DOHH2 (cell line): ENCODE measurements around the gene ADAM8.

ENCODE experiments used
- H3F3A ChIP-seq: fragments of 200-600 bp; sonication (generic), shearing (Covaris generic); 2 replicates; pipeline ENCODE4 v1.6.0; 2016; ENCODE audit warnings: antibody characterized with exemption, mild to moderate bottlenecking; ENCODE audit not compliant: control insufficient read depth, insufficient read depth
- H3K27ac ChIP-seq: fragments of 200-600 bp; sonication (generic); 2 replicates; pipeline ENCODE4 v1.5.1; 2014; ENCODE audit warnings: low read depth, mild to moderate bottlenecking, low read length, moderate library complexity
- H3K27me3 ChIP-seq: fragments of 200-600 bp; sonication (generic); 2 replicates; pipeline ENCODE4 v1.6.1; 2014; ENCODE audit warnings: mild to moderate bottlenecking, low read length, mixed read lengths; ENCODE audit not compliant: control insufficient read depth
- H3K36me3 ChIP-seq: fragments of 200-600 bp; sonication (generic); 2 replicates; pipeline ENCODE4 v1.6.1; 2014; ENCODE audit warnings: mild to moderate bottlenecking, low read length, moderate library complexity, mixed read lengths; ENCODE audit not compliant: control insufficient read depth
- H3K4me1 ChIP-seq: fragments of 200-600 bp; sonication (generic); 2 replicates; pipeline ENCODE4 v1.6.1; 2014; ENCODE audit warnings: mild to moderate bottlenecking, low read length, mixed read lengths; ENCODE audit not compliant: control insufficient read depth
- H3K4me2 ChIP-seq: fragments of 200-600 bp; sonication (generic); 2 replicates; pipeline ENCODE4 v1.6.0; 2014; ENCODE audit warnings: mild to moderate bottlenecking, low read length, moderate library complexity
- H3K4me3 ChIP-seq: fragments of 200-600 bp; sonication (generic); 2 replicates; pipeline ENCODE4 v1.5.1; 2014; ENCODE audit warnings: mild to moderate bottlenecking, low read length, mixed read lengths
- H3K79me2 ChIP-seq: fragments of 200-600 bp; sonication (generic); 2 replicates; pipeline ENCODE4 v1.6.1; 2014; ENCODE audit warnings: mild to moderate bottlenecking, low read length, mixed read lengths; ENCODE audit not compliant: control insufficient read depth
- H3K9me2 ChIP-seq: fragments of 200-600 bp; sonication (generic); replicated peaks from 2 replicates; pipeline ENCODE4 v1.6.1; 2014; ENCODE audit warnings: mild to moderate bottlenecking, low read length, mixed read lengths; ENCODE audit not compliant: control insufficient read depth
- H3K9me3 ChIP-seq: fragments of 200-600 bp; sonication (generic); 2 replicates; pipeline ENCODE4 v1.6.1; 2014; ENCODE audit warnings: antibody characterized with exemption, low read length, mixed read lengths; ENCODE audit not compliant: control insufficient read depth, insufficient read depth
- H4K20me1 ChIP-seq: fragments of 200-600 bp; sonication (generic); 2 replicates; pipeline ENCODE4 v1.6.0; 2014; ENCODE audit warnings: low read depth, mild to moderate bottlenecking, antibody characterized with exemption, low read length, moderate library complexity; ENCODE audit not compliant: control insufficient read depth, insufficient read depth
- EZH2phosphoT487 ChIP-seq: fragments of 200-600 bp; sonication (generic); IDR thresholded peaks from 2 replicates; pipeline ENCODE4 v1.6.1; 2017; ENCODE audit warnings: borderline replicate concordance, mild to moderate bottlenecking, antibody characterized with exemption, low read length, moderate library complexity, mixed read lengths
- TF ChIP-seq, protein P1 (sequence below): fragments of 200-600 bp; sonication (generic); IDR thresholded peaks from one replicate; pipeline ENCODE4 v1.5.1; 2014; ENCODE audit warnings: antibody characterized with exemption, mild to moderate bottlenecking, low read depth, low read length; ENCODE audit not compliant: poor library complexity, severe bottlenecking

Gene ADAM8

DNA sequence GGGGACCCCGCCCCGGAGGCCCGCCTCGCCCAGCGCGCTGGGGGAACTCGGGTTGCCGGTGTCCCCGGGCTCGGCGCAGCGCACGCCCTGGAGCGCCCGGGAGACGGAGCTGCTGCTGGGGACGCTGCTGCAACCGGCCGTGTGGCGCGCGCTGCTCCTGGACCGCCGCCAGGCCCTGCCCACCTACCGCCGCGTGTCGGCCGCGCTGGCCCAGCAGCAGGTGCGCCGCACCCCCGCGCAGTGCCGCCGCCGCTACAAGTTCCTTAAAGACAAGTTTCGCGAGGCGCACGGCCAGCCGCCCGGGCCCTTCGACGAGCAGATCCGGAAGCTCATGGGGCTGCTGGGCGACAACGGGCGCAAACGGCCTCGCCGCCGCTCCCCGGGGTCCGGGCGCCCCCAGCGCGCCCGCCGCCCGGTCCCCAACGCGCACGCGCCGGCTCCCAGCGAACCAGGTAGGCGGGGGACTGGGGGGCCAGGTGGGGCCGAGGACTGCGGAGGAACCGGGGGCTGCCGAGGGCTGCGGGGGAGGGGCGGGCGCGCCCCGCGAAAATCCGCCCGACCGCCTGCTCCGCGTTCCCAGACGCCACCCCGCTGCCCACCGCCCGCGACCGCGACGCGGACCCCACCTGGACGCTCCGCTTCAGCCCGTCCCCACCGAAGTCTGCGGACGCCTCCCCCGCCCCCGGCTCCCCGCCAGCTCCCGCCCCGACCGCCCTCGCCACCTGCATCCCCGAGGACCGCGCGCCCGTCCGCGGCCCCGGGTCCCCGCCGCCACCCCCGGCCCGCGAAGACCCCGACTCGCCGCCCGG lies 46.1 kb downstream of the ADAM8 start:
- TF ChIP-seq, protein P1, sequence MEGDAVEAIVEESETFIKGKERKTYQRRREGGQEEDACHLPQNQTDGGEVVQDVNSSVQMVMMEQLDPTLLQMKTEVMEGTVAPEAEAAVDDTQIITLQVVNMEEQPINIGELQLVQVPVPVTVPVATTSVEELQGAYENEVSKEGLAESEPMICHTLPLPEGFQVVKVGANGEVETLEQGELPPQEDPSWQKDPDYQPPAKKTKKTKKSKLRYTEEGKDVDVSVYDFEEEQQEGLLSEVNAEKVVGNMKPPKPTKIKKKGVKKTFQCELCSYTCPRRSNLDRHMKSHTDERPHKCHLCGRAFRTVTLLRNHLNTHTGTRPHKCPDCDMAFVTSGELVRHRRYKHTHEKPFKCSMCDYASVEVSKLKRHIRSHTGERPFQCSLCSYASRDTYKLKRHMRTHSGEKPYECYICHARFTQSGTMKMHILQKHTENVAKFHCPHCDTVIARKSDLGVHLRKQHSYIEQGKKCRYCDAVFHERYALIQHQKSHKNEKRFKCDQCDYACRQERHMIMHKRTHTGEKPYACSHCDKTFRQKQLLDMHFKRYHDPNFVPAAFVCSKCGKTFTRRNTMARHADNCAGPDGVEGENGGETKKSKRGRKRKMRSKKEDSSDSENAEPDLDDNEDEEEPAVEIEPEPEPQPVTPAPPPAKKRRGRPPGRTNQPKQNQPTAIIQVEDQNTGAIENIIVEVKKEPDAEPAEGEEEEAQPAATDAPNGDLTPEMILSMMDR = no peak
- no peak for TF ChIP-seq EZH2phosphoT487
- Histone ChIP-seq H4K20me1 (no peaks in the 10 kb centered on the region), H3K4me2 (no peak overlapping the region), H3K27ac (no peak overlapping the region), H3F3A (no peaks in the 10 kb centered on the region), H3K9me3 (no peaks in the 10 kb centered on the region), H3K9me2 (no peaks in the 10 kb centered on the region), H3K4me1 (no peaks in the 10 kb centered on the region), H3K36me3 (no peaks in the 10 kb centered on the region), H3K79me2 (no peaks in the 10 kb centered on the region), H3K27me3 (no peaks in the 10 kb centered on the region), H3K4me3 (no peak overlapping the region)

DNA sequence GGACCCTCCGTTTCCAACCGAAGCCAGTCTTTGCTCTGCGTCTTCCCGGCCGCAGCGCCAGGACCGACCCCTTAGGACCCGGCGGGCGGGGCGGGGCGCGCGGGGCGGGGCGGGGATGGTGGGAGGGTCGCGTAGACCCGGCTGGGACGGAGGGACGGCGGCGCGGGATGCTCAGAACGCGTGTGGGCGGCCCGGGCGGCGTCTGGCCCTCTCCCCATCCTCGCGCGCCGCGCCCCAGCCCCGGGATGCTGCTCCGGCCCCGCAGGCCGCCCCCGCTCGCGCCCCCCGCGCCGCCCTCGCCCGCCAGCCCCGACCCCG lies 46.7 kb downstream of the ADAM8 start, which contains the start of gene UTF1:
TSS of gene UTF1 (plus strand) at position 174 of the 318 bp plus-strand sequence. CDS start at position 246, 72 bp downstream.
- H3K9me3 ChIP-seq = no peaks in the 10 kb centered on the region
- TF ChIP-seq, protein P1 = no peak
- no peak for TF ChIP-seq EZH2phosphoT487
- no peaks in the 10 kb centered on the region for H3K4me1 ChIP-seq
- no peak within 1 kb of the TSS for H3K4me2 ChIP-seq
- no peaks in the 10 kb centered on the region for H3K79me2 ChIP-seq
- H3K27me3 ChIP-seq = no peaks in the 10 kb centered on the region
- H3K36me3 ChIP-seq = no peaks in the 10 kb centered on the region
- H3K27ac ChIP-seq = no peak within 1 kb of the TSS
- no peaks in the 10 kb centered on the region for H3F3A ChIP-seq
- H3K9me2 ChIP-seq = no peaks in the 10 kb centered on the region
- no peak within 1 kb of the TSS for H3K4me3 ChIP-seq
- no peaks in the 10 kb centered on the region for H4K20me1 ChIP-seq

DNA sequence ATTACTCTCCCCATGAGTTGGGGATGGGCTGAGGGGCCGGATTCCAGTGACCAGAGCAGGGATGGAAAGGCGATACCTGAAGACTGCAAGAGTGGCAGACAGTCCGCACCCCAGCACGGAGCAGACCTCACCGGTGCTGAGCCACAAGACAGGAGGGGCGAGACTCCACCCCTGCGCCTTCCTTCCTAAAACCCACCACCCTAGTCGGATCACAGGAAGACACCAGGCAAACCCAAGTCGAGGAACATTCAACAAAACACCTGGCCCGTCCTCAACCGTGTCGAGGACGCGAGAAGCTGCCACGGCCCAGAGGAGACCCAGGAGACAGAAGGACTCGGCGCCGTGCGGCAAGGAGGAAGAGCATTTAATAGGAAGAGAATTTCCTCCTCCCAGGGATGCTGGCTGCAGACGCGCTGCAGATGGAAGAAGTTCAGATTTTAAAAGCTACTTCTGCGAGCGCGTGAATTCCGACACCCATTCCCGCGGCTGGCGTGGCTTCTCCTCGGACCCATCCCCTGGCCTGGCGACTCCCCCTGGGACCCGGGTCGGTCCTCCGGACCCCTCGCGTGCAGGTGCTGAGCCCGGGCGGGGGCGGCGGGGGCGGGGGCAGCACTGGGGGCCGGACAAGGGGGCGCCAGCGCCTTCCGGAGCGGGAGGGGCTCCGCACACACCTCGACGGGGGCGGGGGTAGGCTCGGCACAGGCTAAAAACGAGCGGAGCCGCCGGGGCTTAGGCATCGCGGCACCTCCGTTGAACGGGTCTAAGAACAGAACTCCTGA lies 47.2 kb downstream of the ADAM8 start:
- no peaks in the 10 kb centered on the region for H3K79me2 ChIP-seq
- no peak overlapping the region for H3K4me2 ChIP-seq
- H3K27me3 ChIP-seq = no peaks in the 10 kb centered on the region
- H3K4me1 ChIP-seq = no peaks in the 10 kb centered on the region
- H3F3A ChIP-seq = no peaks in the 10 kb centered on the region
- no peak overlapping the region for H3K4me3 ChIP-seq
- H4K20me1 ChIP-seq = no peaks in the 10 kb centered on the region
- no peaks in the 10 kb centered on the region for H3K9me3 ChIP-seq
- H3K27ac ChIP-seq = no peak overlapping the region
- no peaks in the 10 kb centered on the region for H3K36me3 ChIP-seq
- H3K9me2 ChIP-seq = no peaks in the 10 kb centered on the region
- TF ChIP-seq EZH2phosphoT487 = no peak
- TF ChIP-seq, protein P1 = no peak
